ENCODE data around the gene C6orf163. TPM values are rescaled to one million over a fixed set of nuclear protein-coding genes. Genes with fewer than 3 reads are reported as not detected.
"Not testable (repeated sequence)": the region's sequence is repeated elsewhere in the genome, so short reads cannot be mapped to it uniquely, and the experiment has no call there.

The C6orf163 gene
- total RNA-seq, result 3.2 and 4.0 TPM in 2 replicates

GRCh38 chr6:87344731-87345130, at the start of gene C6orf163:
TSS of gene C6orf163 (plus strand) at chr6:87344813. CDS start at chr6:87345100, 287 bp downstream.
- intact Hi-C loops (cut with micrococcal nuclease), result no loop called here

DNA sequence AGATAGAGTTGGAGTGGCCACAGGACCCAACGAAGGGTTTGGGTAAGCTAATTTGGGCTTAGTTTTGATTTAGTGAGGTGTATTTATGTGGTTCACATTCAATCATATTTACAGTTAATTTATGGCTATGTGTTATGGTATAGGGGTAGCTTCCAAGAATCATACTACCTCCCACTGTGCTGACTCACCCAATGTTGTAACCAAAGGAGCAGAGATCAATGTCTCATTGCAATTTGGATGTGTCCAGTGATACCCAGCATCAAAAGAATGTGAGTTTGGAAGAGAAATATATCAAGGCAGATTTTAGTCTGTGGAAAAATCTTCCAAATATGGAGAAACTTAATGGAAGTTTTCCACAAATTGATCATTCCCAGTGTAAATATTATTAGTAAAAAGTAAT, 47.5 kb upstream of the C6orf163 start:
- intact Hi-C loops (cut with micrococcal nuclease), result no loop called here

- intact Hi-C loops (cut with micrococcal nuclease), result not testable (repeated sequence)
These were observed 43.3 kb upstream of the C6orf163 start for GRCh38 chr6:87301277-87301676.

DNA sequence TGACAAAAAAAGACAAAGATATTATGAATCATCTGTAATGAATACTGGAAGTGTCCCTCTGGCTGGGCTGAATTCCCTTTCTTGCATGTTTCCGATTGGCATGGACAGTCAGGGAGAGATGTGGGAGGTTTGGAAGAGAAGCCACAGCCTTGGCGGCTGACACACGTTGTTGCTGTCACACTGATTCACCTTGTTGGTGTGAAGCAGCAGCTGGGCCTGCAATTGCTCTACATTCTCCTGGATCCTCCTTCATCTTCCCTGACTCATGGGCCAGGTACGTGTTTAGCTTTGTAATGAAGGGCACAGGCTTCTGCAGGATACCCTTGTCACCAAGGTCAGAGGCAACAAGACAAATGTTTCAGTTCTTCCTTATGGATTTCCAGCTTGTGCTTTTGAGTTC, 35.6 kb upstream of the C6orf163 start:
- intact Hi-C loops (cut with micrococcal nuclease), result no loop called here

- intact Hi-C loops (cut with micrococcal nuclease), result no loop called here
These were observed 31.8 kb upstream of the C6orf163 start for GRCh38 chr6:87312860-87313259.

GRCh38 chr6:87315071-87315470, 29.5 kb upstream of the C6orf163 start:
- intact Hi-C loops (cut with micrococcal nuclease), result no loop called here

DNA sequence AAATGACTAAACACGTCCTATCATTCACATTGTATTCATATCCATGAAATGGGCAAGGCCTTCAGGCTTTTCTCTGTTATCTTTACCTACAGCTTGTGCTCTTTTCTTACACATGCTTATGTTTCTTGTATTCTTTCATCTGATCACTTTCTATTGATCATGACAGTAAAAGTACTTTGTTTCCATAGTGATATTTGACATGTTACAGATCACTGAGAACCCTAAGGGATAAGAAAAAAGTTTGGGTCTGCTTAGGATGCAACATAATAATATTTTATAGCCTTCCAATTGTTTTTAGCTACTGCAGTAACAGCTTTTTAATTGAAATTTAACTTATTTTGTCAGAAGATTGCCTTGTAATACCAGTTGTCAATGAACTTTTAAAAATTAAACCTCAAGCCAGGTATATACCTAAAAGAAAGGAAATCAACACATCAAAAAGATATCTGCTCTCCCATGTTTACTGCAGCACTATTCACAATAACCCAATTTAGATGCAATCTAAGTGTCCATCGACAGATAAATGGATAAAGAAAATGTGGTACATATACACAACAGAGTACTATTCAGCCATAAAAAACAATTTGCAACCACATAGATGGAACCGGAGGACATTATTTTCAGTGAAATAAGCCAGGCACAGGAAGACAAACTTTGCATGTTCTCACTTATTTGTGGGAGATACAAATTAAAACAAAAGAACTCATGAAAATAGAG, 25.2 kb upstream of the C6orf163 start:
- intact Hi-C loops (cut with micrococcal nuclease), result no loop called here

DNA sequence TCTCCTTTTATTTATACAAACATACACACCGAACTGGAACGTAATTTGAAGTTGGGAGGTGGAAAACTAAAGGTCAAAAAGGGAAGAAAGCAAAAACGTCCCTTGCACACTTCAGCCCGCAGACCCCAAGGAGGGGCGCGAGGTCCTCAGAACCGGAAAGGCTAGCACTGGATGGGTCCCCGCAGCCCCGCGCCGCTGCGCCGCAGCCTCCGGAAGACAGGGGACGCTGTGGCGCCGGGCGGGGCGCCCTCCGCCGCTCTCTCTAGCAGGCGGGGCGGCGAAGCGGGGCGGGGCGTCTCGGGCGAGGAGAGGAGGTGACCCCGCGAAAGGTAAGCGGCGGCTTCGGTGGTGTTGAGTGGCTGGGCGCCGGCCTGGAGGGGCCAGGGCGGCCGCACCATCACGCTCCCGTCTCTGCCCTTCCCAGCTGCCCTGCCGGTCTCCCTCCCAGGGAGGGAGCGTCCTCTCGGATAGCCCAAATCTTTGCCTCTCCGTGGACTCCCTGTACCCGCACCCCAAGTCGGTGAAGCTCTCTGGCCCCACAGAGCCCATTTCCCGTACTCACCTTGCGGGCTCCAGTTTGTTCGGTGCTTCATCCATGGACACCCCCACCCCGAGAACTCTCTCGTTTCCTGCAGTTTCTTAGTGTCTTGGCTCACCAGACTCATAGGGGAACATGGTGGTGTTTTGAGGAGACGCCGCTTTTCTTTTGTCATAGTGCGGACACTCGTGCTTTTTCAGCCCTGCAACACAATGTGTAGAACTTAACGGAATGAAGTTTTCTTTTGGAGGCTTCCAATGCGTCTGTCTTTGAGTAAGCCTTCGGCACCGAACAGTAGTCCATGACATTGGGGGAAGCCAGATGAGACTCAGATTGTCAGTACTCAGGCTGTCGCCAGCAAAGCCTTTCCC, 22.1 kb upstream of the C6orf163 start, which contains the start of gene SMIM8:
SMIM8 (plus strand) TSS at position 285 of the 909 bp plus-strand sequence. CDS start 14,444 bp downstream, outside the sequence.
- intact Hi-C loops (cut with micrococcal nuclease), result loop anchor here (1.0 to 2.0 kb wide), 10 partner anchors 71 to 1640 kb away; partner anchors contain the start of genes AKIRIN2, ORC3, RNGTT and SLC35A1

- intact Hi-C loops (cut with micrococcal nuclease), result loop anchor here (2.0 kb wide), 2 partner anchors 87 to 1639 kb away; partner anchors contain the start of gene RNGTT
These were observed 20.7 kb upstream of the C6orf163 start for GRCh38 chr6:87323880-87324279.

DNA sequence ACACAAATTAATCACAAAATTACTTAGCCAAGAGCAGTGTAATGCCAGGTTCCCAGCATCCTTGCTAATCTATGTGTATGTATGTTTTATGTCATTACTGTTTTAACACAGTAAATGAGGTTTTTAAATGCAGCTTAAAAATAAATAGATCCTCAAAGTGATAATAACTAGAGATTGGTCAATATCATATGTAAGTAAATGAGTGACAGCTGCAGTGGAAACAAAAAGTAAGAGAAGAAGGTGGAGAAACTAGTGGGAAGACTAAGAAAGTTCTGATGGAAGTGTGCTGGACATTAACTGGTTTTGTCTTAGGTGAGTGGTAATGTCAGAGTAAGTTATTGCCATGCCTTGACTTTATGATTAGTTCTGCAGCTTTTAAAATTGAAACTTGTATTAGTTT, 13.7 kb upstream of the C6orf163 start:
- intact Hi-C loops (cut with micrococcal nuclease), result no loop called here

DNA sequence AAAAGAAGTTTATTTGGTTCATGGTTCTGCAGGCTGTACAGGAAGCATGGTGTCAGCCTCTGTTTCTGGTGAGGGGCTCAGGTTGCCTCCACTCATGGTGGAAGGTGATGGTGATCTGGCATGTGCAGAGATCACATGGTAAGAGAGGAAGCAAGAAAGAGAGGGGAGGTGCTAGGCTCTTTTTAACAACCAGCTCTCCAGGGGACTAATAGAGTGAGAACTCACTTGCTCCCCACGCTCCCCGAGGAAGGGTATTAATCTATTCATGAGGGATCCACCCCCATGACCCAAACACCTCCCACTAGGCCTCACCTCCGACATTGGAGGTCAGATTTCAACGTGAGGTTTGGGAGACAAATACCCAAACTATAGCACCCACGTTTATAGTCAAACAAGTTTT, 11.6 kb upstream of the C6orf163 start:
- intact Hi-C loops (cut with micrococcal nuclease), result no loop called here

DNA sequence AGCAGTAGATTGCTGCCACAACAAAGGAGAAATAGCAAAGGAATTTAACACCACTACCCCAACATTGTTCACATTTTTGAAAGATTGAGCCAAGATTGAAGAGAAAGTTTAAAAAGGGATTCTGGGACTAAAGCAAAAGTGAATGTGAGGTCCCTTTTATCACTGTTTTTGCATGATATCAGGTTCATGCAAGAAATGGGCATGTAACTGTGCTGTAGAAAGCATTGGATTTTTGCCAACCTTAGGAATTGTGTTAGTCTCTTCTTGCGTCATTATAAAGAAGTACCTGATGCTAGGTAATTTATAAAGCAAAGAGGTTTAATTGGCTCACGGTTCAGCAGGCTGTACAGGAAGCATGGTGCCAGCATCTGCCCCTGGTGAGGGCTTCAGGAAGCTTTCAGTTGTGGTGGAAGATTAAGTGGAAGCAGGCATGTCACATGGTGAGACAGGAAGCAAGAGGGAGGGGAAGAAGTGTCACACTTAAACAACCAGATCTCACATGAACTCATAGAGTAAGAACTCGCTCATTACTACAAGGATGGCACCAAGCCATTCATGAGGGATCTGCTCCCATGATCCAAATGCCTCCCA, 10.9 kb upstream of the C6orf163 start:
- intact Hi-C loops (cut with micrococcal nuclease), result no loop called here

GRCh38 chr6:87334683-87335082, 9.9 kb upstream of the C6orf163 start:
- intact Hi-C loops (cut with micrococcal nuclease), result no loop called here

GRCh38 chr6:87336367-87336766, 8.2 kb upstream of the C6orf163 start:
- intact Hi-C loops (cut with micrococcal nuclease), result no loop called here

DNA sequence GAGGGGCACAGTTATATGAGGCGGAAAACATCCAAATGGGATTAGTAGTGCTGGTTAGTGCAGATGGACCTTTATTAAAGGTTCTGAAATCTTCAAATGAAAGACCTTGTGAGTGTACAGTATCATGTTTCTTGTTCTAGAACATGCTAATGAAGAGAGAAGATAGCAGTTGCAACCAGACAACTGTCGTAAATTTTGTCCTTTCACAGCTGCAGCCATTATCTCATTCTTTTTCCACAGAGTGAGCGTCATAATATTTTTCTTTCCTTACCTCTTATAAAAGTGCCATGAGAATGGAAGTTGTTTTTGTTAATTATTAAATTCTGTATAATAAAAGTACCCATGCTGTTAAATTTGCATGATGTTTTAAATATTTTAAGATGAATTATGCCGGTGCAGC, 4.4 kb upstream of the C6orf163 start:
- intact Hi-C loops (cut with micrococcal nuclease), result no loop called here

DNA sequence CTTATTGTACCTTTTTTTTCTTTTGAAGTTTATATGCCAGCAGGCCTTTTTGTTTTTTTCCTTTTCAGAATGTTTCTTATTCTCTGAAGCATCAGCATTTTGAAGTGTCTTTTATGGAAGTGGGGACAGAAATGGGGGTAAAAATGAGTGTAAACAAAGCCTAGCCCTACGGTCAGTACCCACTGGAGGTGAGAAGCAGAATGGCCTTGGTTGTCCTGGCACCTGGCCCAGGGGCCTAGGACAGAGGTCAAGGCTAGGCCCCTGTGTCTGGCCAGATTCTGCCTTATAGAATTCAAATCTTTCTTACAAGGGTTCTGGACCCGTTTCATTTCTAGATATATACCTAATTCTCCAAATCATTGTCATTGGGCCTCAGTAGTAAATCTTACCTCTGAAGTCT, 3.5 kb upstream of the C6orf163 start:
- intact Hi-C loops (cut with micrococcal nuclease), result no loop called here

- intact Hi-C loops (cut with micrococcal nuclease), result no loop called here
These were observed 2.7 kb upstream of the C6orf163 start for GRCh38 chr6:87341899-87342298.

- intact Hi-C loops (cut with micrococcal nuclease), result no loop called here
These were observed 1.8 kb upstream of the C6orf163 start for GRCh38 chr6:87342829-87343228.

GRCh38 chr6:87346700-87347099, 2.1 kb downstream of the C6orf163 start:
- intact Hi-C loops (cut with micrococcal nuclease), result no loop called here

DNA sequence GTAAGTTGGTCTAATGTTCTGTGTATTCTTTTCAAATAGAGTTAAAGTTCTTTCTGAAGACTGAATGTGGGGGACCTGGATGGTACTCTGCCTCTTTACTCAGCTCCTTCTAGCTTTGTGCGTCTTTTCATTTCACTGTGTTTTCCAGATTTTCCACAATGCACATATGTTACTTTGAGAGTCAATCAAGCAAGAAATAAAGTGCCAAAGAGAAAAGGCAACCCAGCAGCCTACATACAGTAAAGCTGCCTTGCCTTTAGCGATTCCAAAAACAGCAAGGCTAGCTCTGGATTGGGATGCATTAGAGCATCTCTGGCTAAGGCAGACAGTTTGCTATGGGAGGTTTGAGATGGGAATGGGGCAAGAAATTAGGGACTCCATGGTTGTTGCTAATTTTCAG, 5.3 kb downstream of the C6orf163 start:
- intact Hi-C loops (cut with micrococcal nuclease), result no loop called here

DNA sequence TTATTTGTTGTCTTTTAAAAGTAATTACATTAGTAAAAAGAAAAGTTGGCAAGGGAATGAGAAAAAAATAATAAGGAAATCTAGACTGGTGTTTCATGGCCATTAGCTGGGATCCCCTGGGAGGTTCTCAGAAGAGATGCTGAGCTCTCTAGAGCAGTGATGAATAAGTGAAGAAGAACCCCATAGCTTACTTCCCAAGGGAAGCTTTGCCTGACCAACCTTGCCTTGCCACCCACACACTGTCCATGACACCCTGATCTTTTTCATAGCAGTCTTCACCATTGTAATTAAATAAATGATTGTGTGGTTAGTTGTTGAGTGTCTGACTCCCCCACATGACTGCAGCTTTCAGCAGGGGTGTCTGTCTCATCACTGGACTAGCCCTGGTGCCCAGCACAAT, 5.9 kb downstream of the C6orf163 start:
- intact Hi-C loops (cut with micrococcal nuclease), result no loop called here

- intact Hi-C loops (cut with micrococcal nuclease), result no loop called here
These were observed 7.0 kb downstream of the C6orf163 start for GRCh38 chr6:87351583-87351982.
